Suprapubic skin (tissue), 4 donors: ENCODE measurements around the gene TMEM248.

Experiments
- CTCF ChIP-seq, 2 donors: fragments of 200-600 bp in 1 of 2; fragments of 450-650 bp in 1 of 2; sonication (generic) in 1 of 2; IDR thresholded peaks; one replicate each; pipeline ENCODE4 v1.5.1; 2016 to 2019; ENCODE audit warnings: antibody characterized with exemption in 2 of 2, mild to moderate bottlenecking in 1 of 2, moderate library complexity in 1 of 2
- POLR2A ChIP-seq, 2 donors: fragments of 450-650 bp; IDR thresholded peaks; one replicate each; pipeline ENCODE4 v1.6.1; 2017; ENCODE audit warnings: antibody characterized with exemption in 2 of 2, mild to moderate bottlenecking in 2 of 2, moderate library complexity in 2 of 2
- POLR2AphosphoS5 ChIP-seq, 3 donors: sonication (generic); formaldehyde crosslinking; IDR thresholded peaks; one replicate each; pipeline ENCODE4 v1.6.1; 2017; ENCODE audit warnings: antibody characterized with exemption in 3 of 3

GRCh38 chr7:66905689-66906088, 15.3 kb upstream of the TMEM248 start:
- no peak for TF ChIP-seq CTCF (IDR thresholded peaks at IDR 0.05)
- TF ChIP-seq POLR2A (IDR thresholded peaks at IDR 0.05), result no peak
- no peak for TF ChIP-seq POLR2AphosphoS5 (IDR thresholded peaks at IDR 0.05)
